HCT116 (cell line): ENCODE data around the gene WAPL. TPM values are rescaled to one million over a fixed set of nuclear protein-coding genes. Genes with fewer than 3 reads are reported as not detected.

Experiments used
- ATAC-seq: fragments of 200-7000 bp; cut with Tn5 transposase; 2 replicates; pipeline ENCODE4 v1.9.1; 2020; ENCODE audit warnings: mild to moderate bottlenecking, moderate library complexity
- BruUV-seq: library from RNA; stranded (reverse); fragments of 400-500 nt; replicated peaks from 2 replicates; lab custom pipeline; 2021; lab: Mats Ljungman, UMichigan
- CTCF ChIA-PET: fragments of 300-600 bp; sonication (Branson Sonifier 250); formaldehyde crosslinking; loops from one replicate; lab custom pipeline; 2021; ENCODE audit warnings: antibody characterized with exemption; lab: Charles Lee
- POLR2A ChIA-PET: fragments of 300-600, 350-600 bp; sonication (Branson Sonifier 250); formaldehyde crosslinking; loops from one replicate; lab custom pipeline; 2021; ENCODE audit warnings: antibody characterized with exemption; lab: Charles Lee
- RAD21 ChIA-PET, 2 experiments: fragments of 300-600 bp; sonication (Branson Sonifier 250); formaldehyde crosslinking; loops; one replicate each; lab custom pipeline; 2023; ENCODE audit warnings: low total read pairs in 2 of 2; ENCODE audit not compliant: uncharacterized antibody in 2 of 2, unreplicated experiment in 2 of 2, low non-redundant PET in 1 of 2; lab: Charles Lee
- DNase-seq: peaks from one replicate; pipeline ENCODE4 v3.0.0-alpha.2; 2010; ENCODE audit warnings: low read depth, low spot score
- H2AFZ ChIP-seq: fragments of 200-600 bp; shearing (Covaris generic), sonication (generic); 2 replicates; pipeline ENCODE4 v1.6.1; 2017; ENCODE audit warnings: low read depth, mixed run types, mixed read lengths, antibody characterized with exemption, low read length; ENCODE audit not compliant: poor library complexity, severe bottlenecking
- H3K27ac ChIP-seq: 2 replicates; pipeline ENCODE4 v1.5.1; 2012; ENCODE audit warnings: low read depth, low read length
- H3K27me3 ChIP-seq: fragments of 200-600 bp; sonication (generic); 2 replicates; pipeline ENCODE4 v1.6.1; 2016; ENCODE audit warnings: mixed run types, low read length, mixed read lengths; ENCODE audit not compliant: insufficient read depth
- H3K36me3 ChIP-seq, 2 experiments: fragments of 200-500 bp in 1 of 2; fragments of 200-600 bp in 1 of 2; sonication (Bioruptor generic) in 1 of 2; sonication (generic) in 1 of 2; 2 replicates each; pipeline versions ENCODE4 v1.5.1 to v1.6.1; 2014 to 2016; ENCODE audit warnings: low read length in 2 of 2, inconsistent platforms in 1 of 2, mixed read lengths in 1 of 2, mixed run types in 1 of 2; ENCODE audit not compliant: insufficient read depth in 2 of 2, control insufficient read depth in 1 of 2
- H3K4me1 ChIP-seq, 2 experiments: fragments of 200-600 bp in 1 of 2; sonication (generic) in 1 of 2; 2 replicates each; pipeline versions ENCODE4 v1.5.1 to v1.6.1; 2012 to 2017; ENCODE audit warnings: low read length in 2 of 2, inconsistent platforms in 1 of 2, mild to moderate bottlenecking in 1 of 2, mixed read lengths in 1 of 2, mixed run types in 1 of 2, moderate library complexity in 1 of 2; ENCODE audit not compliant: insufficient read depth in 2 of 2, control insufficient read depth in 1 of 2
- H3K4me2 ChIP-seq: fragments of 200-600 bp; sonication (generic); 2 replicates; pipeline ENCODE4 v1.6.1; 2017; ENCODE audit warnings: mixed run types, low read length, mixed read lengths
- H3K4me3 ChIP-seq, 2 experiments: fragments of 200-600 bp in 1 of 2; sonication (generic) in 1 of 2; replicated peaks in 1 of 2; 2 replicates each; pipeline ENCODE4 v1.5.1; 2011 to 2016; ENCODE audit warnings: low read length in 2 of 2, control low read depth in 1 of 2, low read depth in 1 of 2, mild to moderate bottlenecking in 1 of 2, mixed read lengths in 1 of 2, mixed run types in 1 of 2
- H3K79me2 ChIP-seq: fragments of 200-600 bp; sonication (generic); 2 replicates; pipeline ENCODE4 v1.6.1; 2017; ENCODE audit warnings: mild to moderate bottlenecking, mixed run types, low read length, moderate library complexity, mixed read lengths; ENCODE audit not compliant: insufficient read depth
- H3K9ac ChIP-seq: fragments of 200-600 bp; sonication (generic); 2 replicates; pipeline ENCODE4 v1.6.1; 2016; ENCODE audit warnings: low read length, mixed read lengths
- H3K9me2 ChIP-seq: fragments of 200-600 bp; sonication (generic), shearing (Covaris generic); 2 replicates; pipeline ENCODE4 v1.6.1; 2017; ENCODE audit warnings: mixed run types, mild to moderate bottlenecking, moderate library complexity; ENCODE audit not compliant: insufficient read depth
- H3K9me3 ChIP-seq, 2 experiments: fragments of 200-500 bp in 1 of 2; fragments of 200-600 bp in 1 of 2; sonication (Bioruptor generic) in 1 of 2; sonication (generic) in 1 of 2; 2 replicates each; pipeline ENCODE4 v1.6.1; 2014 to 2017; ENCODE audit warnings: low read length in 2 of 2, mixed read lengths in 2 of 2, inconsistent platforms in 1 of 2, low read depth in 1 of 2, mild to moderate bottlenecking in 1 of 2, mixed run types in 1 of 2, moderate library complexity in 1 of 2; ENCODE audit not compliant: control insufficient read depth in 1 of 2, insufficient read depth in 1 of 2
- H4K20me1 ChIP-seq: fragments of 200-600 bp; sonication (generic), shearing (Covaris generic); 2 replicates; pipeline ENCODE4 v1.6.1; 2017; ENCODE audit warnings: mixed run types, mild to moderate bottlenecking, moderate library complexity; ENCODE audit not compliant: insufficient read depth
- CTCF ChIP-seq, 3 experiments: fragments of 200-600 bp in 1 of 3; sonication (generic) in 1 of 3; IDR thresholded peaks in 2 of 3; conservative IDR thresholded peaks in 1 of 3; 2 replicates each; pipeline ENCODE4 v1.5.1; 2012 to 2017; ENCODE audit warnings: low read depth in 2 of 3, low read length in 2 of 3, antibody characterized with exemption in 1 of 3, borderline replicate concordance in 1 of 3, control low read depth in 1 of 3, mild to moderate bottlenecking in 1 of 3, mixed read lengths in 1 of 3, mixed run types in 1 of 3, moderate library complexity in 1 of 3; ENCODE audit not compliant: insufficient read depth in 1 of 3
- EZH2phosphoT487 ChIP-seq: fragments of 200-600 bp; IDR thresholded peaks from 2 replicates; pipeline ENCODE4 v1.6.1; 2018; ENCODE audit warnings: antibody characterized with exemption, borderline replicate concordance
- POLR2AphosphoS5 ChIP-seq: IDR thresholded peaks from 2 replicates; pipeline ENCODE4 v1.6.1; 2011; ENCODE audit warnings: mild to moderate bottlenecking, low read depth, low read length, moderate library complexity
- SIN3A ChIP-seq: IDR thresholded peaks from 2 replicates; pipeline ENCODE4 v1.6.1; 2012; ENCODE audit warnings: low read depth
- YY1 ChIP-seq: IDR thresholded peaks from 2 replicates; pipeline ENCODE4 v1.6.1; 2011; ENCODE audit warnings: low read length, low read depth, moderate library complexity, mild to moderate bottlenecking; ENCODE audit not compliant: insufficient replicate concordance; ENCODE audit errors: extremely low read depth
- ZFX ChIP-seq: fragments of 450-650 bp; IDR thresholded peaks from 2 replicates; pipeline ENCODE4 v1.6.1; 2017
- ZNF274 ChIP-seq: fragments of 200-500 bp; sonication (Bioruptor generic); IDR thresholded peaks from 2 replicates; pipeline ENCODE4 v1.6.1; 2014; ENCODE audit warnings: mild to moderate bottlenecking, low read depth, low read length, inconsistent platforms
- intact Hi-C: fragments of 100-400 bp; cut with micrococcal nuclease; formaldehyde crosslinking; loops from 2 replicates; pipeline ENCODE4 v1.10.0; 2022
- total RNA-seq: library from RNA; stranded (reverse); gene quantifications from one replicate; pipeline ENCODE4 v1.2.1, GENCODE V29; 2021; ENCODE audit not compliant: unreplicated experiment

WAPL gene
- total RNA-seq, 1 experiment from 2014 or later: 37.5 TPM

- H2AFZ ChIP-seq: no peak overlapping the region
- H3K36me3 ChIP-seq: peaks cover 25 to 34% of the 10 kb centered on the region in 2 experiments
- H3K9me2 ChIP-seq: no peaks in the 10 kb centered on the region
- no peaks in the 10 kb centered on the region for H3K4me1 ChIP-seq
- BruUV-seq: no TSS peak
- no peaks in the 10 kb centered on the region for H4K20me1 ChIP-seq
- CTCF ChIA-PET: no interaction called here
- TF ChIP-seq ZNF274 (no peak), ZFX (no peak), YY1 (no peak), POLR2AphosphoS5 (no peak), SIN3A (no peak), CTCF (IDR thresholded peaks at IDR 0.05 in 2 of 3, conservative IDR thresholded peaks at IDR 0.05 in 1 of 3; ENCODE audit: borderline replicate concordance in 1 of 3, insufficient read depth in 1 of 3, low read depth in 2 of 3, low read length in 2 of 3) (no peak), EZH2phosphoT487 (no peak)
- H3K27me3 ChIP-seq: no peaks in the 10 kb centered on the region
- RAD21 ChIA-PET: no interaction called here
- POLR2A ChIA-PET: no interaction called here
- no peak overlapping the region for H3K4me3 ChIP-seq
- H3K4me2 ChIP-seq: no peak overlapping the region
- DNase-seq (no peak), ATAC-seq (no peak)
- no peak overlapping the region for H3K9ac ChIP-seq
- intact Hi-C loops: no loop called here
- no peaks in the 10 kb centered on the region for H3K9me3 ChIP-seq
- H3K79me2 ChIP-seq: peaks cover 24% of the 10 kb centered on the region
- no peak overlapping the region for H3K27ac ChIP-seq
Observed at GRCh38 chr10:86451604-86451960, 70.0 kb downstream of the WAPL start.
